IMR-90 (cell line): ENCODE measurements around the gene CFAP73. TPM values are rescaled to one million over a fixed set of nuclear protein-coding genes. Genes with fewer than 3 reads are reported as not detected.

ENCODE experiments used
- ATAC-seq: fragments of 200-7000 bp; cut with Tn5 transposase; 2 replicates; pipeline ENCODE4 v1.9.1; 2020; ENCODE audit warnings: low read depth, mild to moderate bottlenecking, moderate library complexity
- BruUV-seq: library from RNA; stranded (reverse); fragments of 400-500 nt; replicated peaks from 2 replicates; lab custom pipeline; 2021; lab: Mats Ljungman, UMichigan
- CTCF ChIA-PET: fragments of 300-600 bp; formaldehyde crosslinking; extraction: SDS; loops from one replicate; lab custom pipeline; 2021; ENCODE audit warnings: antibody characterized with exemption; lab: Yijun Ruan, JAX
- POLR2A ChIA-PET: fragments of 300-600 bp; sonication (Branson Sonifier 250); formaldehyde crosslinking; loops from one replicate; lab custom pipeline; 2022; ENCODE audit warnings: antibody characterized with exemption; ENCODE audit not compliant: unreplicated experiment; lab: Charles Lee
- DNase-seq: peaks from one replicate; pipeline ENCODE4 v3.0.0; 2013
- H2AFZ ChIP-seq: replicated peaks from 2 replicates; pipeline ENCODE3; 2013; ENCODE audit warnings: low read length, mild to moderate bottlenecking; ENCODE audit not compliant: poor library complexity
- H2AK5ac ChIP-seq: 2 replicates; pipeline ENCODE4 v1.6.1; 2013; ENCODE audit warnings: low read depth, low read length, inconsistent platforms
- H2AK9ac ChIP-seq: replicated peaks from 2 replicates; pipeline ENCODE3; 2013; ENCODE audit warnings: mild to moderate bottlenecking, low read depth, low read length, moderate library complexity; ENCODE audit not compliant: poor library complexity
- H2BK120ac ChIP-seq: 2 replicates; pipeline ENCODE4 v1.6.1; 2013; ENCODE audit warnings: low read depth, low read length, inconsistent platforms
- H2BK15ac ChIP-seq: 3 replicates; pipeline ENCODE4 v1.6.1; 2013; ENCODE audit warnings: low read depth, low read length, inconsistent platforms
- H2BK20ac ChIP-seq: 2 replicates; pipeline ENCODE4 v1.6.1; 2013; ENCODE audit warnings: low read depth, mild to moderate bottlenecking, inconsistent platforms, low read length, moderate library complexity
- H2BK5ac ChIP-seq: 2 replicates; pipeline ENCODE4 v1.6.1; 2013; ENCODE audit warnings: mild to moderate bottlenecking, low read depth, low read length, inconsistent platforms; ENCODE audit not compliant: poor library complexity, severe bottlenecking
- H3K14ac ChIP-seq: replicated peaks from 2 replicates; pipeline ENCODE4 v1.6.1; 2013; ENCODE audit warnings: low read depth, low read length, inconsistent platforms
- H3K18ac ChIP-seq: 2 replicates; pipeline ENCODE4 v1.6.1; 2013; ENCODE audit warnings: low read depth, low read length, control low read depth
- H3K23ac ChIP-seq: 2 replicates; pipeline ENCODE4 v1.6.1; 2013; ENCODE audit warnings: low read depth, low read length, inconsistent platforms
- H3K27ac ChIP-seq: 2 replicates; pipeline ENCODE4 v1.5.1; 2013; ENCODE audit warnings: mild to moderate bottlenecking, control low read depth, low read length; ENCODE audit not compliant: insufficient read depth
- H3K27me3 ChIP-seq: 2 replicates; pipeline ENCODE4 v1.6.1; 2013; ENCODE audit warnings: low read length; ENCODE audit not compliant: control insufficient read depth, insufficient read depth
- H3K36me3 ChIP-seq: 2 replicates; pipeline ENCODE4 v1.6.1; 2013; ENCODE audit warnings: low read length, mixed read lengths; ENCODE audit not compliant: control insufficient read depth, insufficient read depth
- H3K4ac ChIP-seq: 2 replicates; pipeline ENCODE4 v1.6.1; 2013; ENCODE audit warnings: low read depth, low read length, inconsistent platforms
- H3K4me1 ChIP-seq: 2 replicates; pipeline ENCODE4 v1.6.1; 2013; ENCODE audit warnings: low read length, mixed read lengths; ENCODE audit not compliant: control insufficient read depth, insufficient read depth
- H3K4me2 ChIP-seq: 2 replicates; pipeline ENCODE4 v1.6.1; 2013; ENCODE audit warnings: low read depth, mild to moderate bottlenecking, control low read depth, low read length, moderate library complexity
- H3K4me3 ChIP-seq: 2 replicates; pipeline ENCODE4 v1.5.1; 2013; ENCODE audit warnings: low read depth, mild to moderate bottlenecking, control low read depth, low read length, moderate library complexity; ENCODE audit not compliant: insufficient read depth
- H3K56ac ChIP-seq: 2 replicates; pipeline ENCODE4 v1.6.1; 2013; ENCODE audit warnings: low read length, inconsistent platforms; ENCODE audit not compliant: insufficient read depth; ENCODE audit errors: extremely low read depth
- H3K79me1 ChIP-seq, 2 experiments: 2 replicates each; pipeline ENCODE4 v1.6.1; 2013; ENCODE audit warnings: low read length in 2 of 2, inconsistent platforms in 1 of 2, low read depth in 1 of 2
- H3K9ac ChIP-seq: 2 replicates; pipeline ENCODE4 v1.6.1; 2013; ENCODE audit warnings: low read depth, low read length, control low read depth
- H3K9me1 ChIP-seq: 2 replicates; pipeline ENCODE4 v1.6.1; 2013; ENCODE audit warnings: low read length, inconsistent platforms; ENCODE audit not compliant: insufficient read depth
- H3K9me3 ChIP-seq: 2 replicates; pipeline ENCODE4 v1.6.1; 2013; ENCODE audit warnings: low read length; ENCODE audit not compliant: control insufficient read depth, insufficient read depth
- H4K20me1 ChIP-seq: 2 replicates; pipeline ENCODE4 v1.6.1; 2013; ENCODE audit warnings: low read length, inconsistent platforms; ENCODE audit not compliant: insufficient read depth
- H4K5ac ChIP-seq: 2 replicates; pipeline ENCODE4 v1.6.1; 2013; ENCODE audit warnings: mild to moderate bottlenecking, low read depth, low read length, control low read depth
- H4K8ac ChIP-seq, 2 experiments: 2 replicates each; pipeline ENCODE4 v1.6.1; 2013; ENCODE audit warnings: low read depth in 2 of 2, low read length in 2 of 2, control low read depth in 1 of 2, inconsistent platforms in 1 of 2
- H4K91ac ChIP-seq: 2 replicates; pipeline ENCODE4 v1.6.1; 2013; ENCODE audit warnings: low read depth, low read length, inconsistent platforms; ENCODE audit not compliant: insufficient read depth
- BHLHE40 ChIP-seq: fragments of 150-350 bp; IDR thresholded peaks from 2 replicates; pipeline ENCODE4 v1.6.1; 2016; ENCODE audit warnings: mild to moderate bottlenecking, low read depth, low read length
- CEBPB ChIP-seq: IDR thresholded peaks from 2 replicates; pipeline ENCODE4 v1.6.1; 2012; ENCODE audit warnings: low read depth, low read length, improper control_type of control experiment
- FOS ChIP-seq: fragments of 150-350 bp; IDR thresholded peaks from 2 replicates; pipeline ENCODE4 v1.6.1; 2016; ENCODE audit warnings: low read depth, low read length
- MAFK ChIP-seq: IDR thresholded peaks from 2 replicates; pipeline ENCODE4 v1.6.1; 2012; ENCODE audit warnings: low read depth, low read length, improper control_type of control experiment
- MAZ ChIP-seq: IDR thresholded peaks from 2 replicates; pipeline ENCODE4 v1.6.1; 2012; ENCODE audit warnings: low read depth, mild to moderate bottlenecking, low read length, improper control_type of control experiment, moderate library complexity, borderline replicate concordance
- MXI1 ChIP-seq: IDR thresholded peaks from 2 replicates; pipeline ENCODE4 v1.6.1; 2012; ENCODE audit warnings: low read depth, mild to moderate bottlenecking, low read length, moderate library complexity, borderline replicate concordance
- POLR2A ChIP-seq: IDR thresholded peaks from 2 replicates; pipeline ENCODE4 v1.6.1; 2012; ENCODE audit warnings: mild to moderate bottlenecking, low read depth, low read length
- RCOR1 ChIP-seq: IDR thresholded peaks from 2 replicates; pipeline ENCODE4 v1.6.1; 2012; ENCODE audit warnings: mild to moderate bottlenecking, low read length, improper control_type of control experiment; ENCODE audit not compliant: insufficient replicate concordance
- RFX5 ChIP-seq: IDR thresholded peaks from 2 replicates; pipeline ENCODE4 v1.8.0; 2012; ENCODE audit warnings: low read depth, mild to moderate bottlenecking, low read length, moderate library complexity
- SMC3 ChIP-seq: fragments of 150-350 bp; IDR thresholded peaks from 2 replicates; pipeline ENCODE4 v1.6.1; 2016; ENCODE audit warnings: low read depth, mild to moderate bottlenecking, antibody characterized with exemption, low read length, moderate library complexity
- WGBS, 2 experiments: methylation state at CpG; one replicate each; pipeline versions ENCODE4 v1.1.5 to v1.1.7; 2013; ENCODE audit warnings: missing lambda C conversion rate in 2 of 2; ENCODE audit not compliant: insufficient read length in 1 of 2; ENCODE audit errors: extremely low coverage in 2 of 2; 5-methylcytosine and 5-hydroxymethylcytosine counted together
- dilution Hi-C: fragments of 300-500 bp; cut with HindIII; formaldehyde crosslinking; loops from one replicate; pipeline ENCODE4 v1.14.3; 2018; ENCODE audit warnings: low sequenced_read_pairs; ENCODE audit not compliant: unreplicated experiment
- in situ Hi-C: fragments of 300-500 bp; cut with MboI; formaldehyde crosslinking; loops from 3 replicates; pipeline ENCODE4 v1.14.3; 2019; ENCODE audit warnings: low sequenced_read_pairs, inconsistent platforms, mixed read lengths
- intact Hi-C: fragments of 100-400 bp; cut with micrococcal nuclease; formaldehyde crosslinking; loops from 2 replicates; pipeline ENCODE4 v1.10.0; 2022
- polyA plus RNA-seq, 3 experiments: library from polyadenylated mRNA; depleted of rRNA; stranded (reverse); fragments of >200 nt; gene quantifications; 2 replicates each; pipeline ENCODE4 v1.2.3, GENCODE V29; 2012; ENCODE audit warnings: low replicate concordance in 1 of 3
- total RNA-seq: library from RNA; depleted of rRNA; stranded (reverse); fragments of >200 nt; gene quantifications from 2 replicates; pipeline ENCODE4 v1.2.3, GENCODE V29; 2012
- TF ChIP-seq, protein P1 (sequence below): fragments of 150-350 bp; IDR thresholded peaks from 2 replicates; pipeline ENCODE4 v1.6.1; 2016; ENCODE audit warnings: low read depth, mild to moderate bottlenecking, low read length, moderate library complexity, borderline replicate concordance
- TF ChIP-seq, protein P2 (sequence below): fragments of 150-350 bp; IDR thresholded peaks from 2 replicates; pipeline ENCODE4 v1.6.1; 2017; ENCODE audit warnings: mild to moderate bottlenecking, antibody characterized with exemption, low read length, low read depth
- TF ChIP-seq, protein P3 (sequence below): conservative IDR thresholded peaks from 2 replicates; pipeline ENCODE4 v1.5.1; 2012; ENCODE audit warnings: mild to moderate bottlenecking, low read depth, low read length, improper control_type of control experiment

The CFAP73 gene
- total and polyA plus RNA-seq, 2 of the 4 experiments (the other 2 are of a cell fraction) = not detected

DNA sequence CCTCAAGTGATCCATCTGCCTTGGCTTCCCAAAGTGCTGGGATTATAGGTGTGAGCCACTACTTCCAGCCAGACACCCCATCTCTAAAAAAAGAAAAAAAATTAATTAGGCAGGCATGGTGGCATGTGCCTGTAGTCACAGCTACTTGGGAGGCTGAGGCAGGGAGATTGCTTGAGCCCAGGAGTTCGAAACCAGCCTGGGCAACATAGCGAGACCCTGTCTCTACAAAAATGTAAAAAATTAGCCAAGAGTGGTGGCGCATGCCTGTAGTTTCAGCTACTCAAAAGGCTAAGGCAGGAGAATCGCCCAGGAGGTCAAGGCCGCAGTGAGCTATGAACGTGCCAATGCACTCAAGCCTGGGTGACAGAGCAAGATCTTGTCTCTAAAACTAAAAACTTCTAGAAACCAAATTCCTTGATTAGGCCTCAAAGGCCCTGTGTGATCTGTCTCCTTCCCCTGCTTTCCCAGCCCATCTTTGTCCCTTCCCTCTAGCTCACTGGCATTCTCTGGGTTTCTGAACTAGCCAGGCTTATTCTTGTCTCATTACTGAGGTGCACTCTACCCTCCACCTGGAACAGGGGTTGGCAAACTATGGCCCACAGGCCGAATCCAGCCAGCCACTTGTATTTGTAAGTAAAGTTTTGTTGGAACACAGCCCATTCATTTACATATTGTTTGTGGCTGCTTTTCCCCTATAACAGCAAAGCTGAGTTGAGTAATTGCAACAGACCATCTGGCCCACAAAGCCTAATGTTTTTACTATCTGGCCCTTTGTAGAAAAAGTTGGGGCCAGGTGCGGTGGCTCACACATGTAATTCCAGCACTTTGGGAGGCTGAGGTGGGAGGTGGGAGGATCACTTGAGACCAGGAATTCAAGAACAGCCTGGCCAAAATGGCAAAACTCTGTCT, 54.6 kb downstream of the CFAP73 start:
- H2BK5ac ChIP-seq = no peak overlapping the region
- no peak overlapping the region for H3K27ac ChIP-seq
- intact Hi-C loops (no loop called here), dilution Hi-C loops (no loop called here), in situ Hi-C loops (no loop called here)
- no peak overlapping the region for H2AK5ac ChIP-seq
- no peak overlapping the region for H2BK20ac ChIP-seq
- H3K79me1 ChIP-seq = no peaks in the 10 kb centered on the region
- TF ChIP-seq CEBPB (no peak), BHLHE40 (no peak), MAFK (no peak), SMC3 (no peak), MAZ (no peak), POLR2A (no peak), FOS (no peak), RCOR1 (no peak), RFX5 (no peak), MXI1 (no peak)
- TF ChIP-seq, protein P1, sequence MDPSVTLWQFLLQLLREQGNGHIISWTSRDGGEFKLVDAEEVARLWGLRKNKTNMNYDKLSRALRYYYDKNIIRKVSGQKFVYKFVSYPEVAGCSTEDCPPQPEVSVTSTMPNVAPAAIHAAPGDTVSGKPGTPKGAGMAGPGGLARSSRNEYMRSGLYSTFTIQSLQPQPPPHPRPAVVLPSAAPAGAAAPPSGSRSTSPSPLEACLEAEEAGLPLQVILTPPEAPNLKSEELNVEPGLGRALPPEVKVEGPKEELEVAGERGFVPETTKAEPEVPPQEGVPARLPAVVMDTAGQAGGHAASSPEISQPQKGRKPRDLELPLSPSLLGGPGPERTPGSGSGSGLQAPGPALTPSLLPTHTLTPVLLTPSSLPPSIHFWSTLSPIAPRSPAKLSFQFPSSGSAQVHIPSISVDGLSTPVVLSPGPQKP = no peak
- TF ChIP-seq, protein P2, sequence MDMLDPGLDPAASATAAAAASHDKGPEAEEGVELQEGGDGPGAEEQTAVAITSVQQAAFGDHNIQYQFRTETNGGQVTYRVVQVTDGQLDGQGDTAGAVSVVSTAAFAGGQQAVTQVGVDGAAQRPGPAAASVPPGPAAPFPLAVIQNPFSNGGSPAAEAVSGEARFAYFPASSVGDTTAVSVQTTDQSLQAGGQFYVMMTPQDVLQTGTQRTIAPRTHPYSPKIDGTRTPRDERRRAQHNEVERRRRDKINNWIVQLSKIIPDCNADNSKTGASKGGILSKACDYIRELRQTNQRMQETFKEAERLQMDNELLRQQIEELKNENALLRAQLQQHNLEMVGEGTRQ = no peak
- TF ChIP-seq, protein P3, sequence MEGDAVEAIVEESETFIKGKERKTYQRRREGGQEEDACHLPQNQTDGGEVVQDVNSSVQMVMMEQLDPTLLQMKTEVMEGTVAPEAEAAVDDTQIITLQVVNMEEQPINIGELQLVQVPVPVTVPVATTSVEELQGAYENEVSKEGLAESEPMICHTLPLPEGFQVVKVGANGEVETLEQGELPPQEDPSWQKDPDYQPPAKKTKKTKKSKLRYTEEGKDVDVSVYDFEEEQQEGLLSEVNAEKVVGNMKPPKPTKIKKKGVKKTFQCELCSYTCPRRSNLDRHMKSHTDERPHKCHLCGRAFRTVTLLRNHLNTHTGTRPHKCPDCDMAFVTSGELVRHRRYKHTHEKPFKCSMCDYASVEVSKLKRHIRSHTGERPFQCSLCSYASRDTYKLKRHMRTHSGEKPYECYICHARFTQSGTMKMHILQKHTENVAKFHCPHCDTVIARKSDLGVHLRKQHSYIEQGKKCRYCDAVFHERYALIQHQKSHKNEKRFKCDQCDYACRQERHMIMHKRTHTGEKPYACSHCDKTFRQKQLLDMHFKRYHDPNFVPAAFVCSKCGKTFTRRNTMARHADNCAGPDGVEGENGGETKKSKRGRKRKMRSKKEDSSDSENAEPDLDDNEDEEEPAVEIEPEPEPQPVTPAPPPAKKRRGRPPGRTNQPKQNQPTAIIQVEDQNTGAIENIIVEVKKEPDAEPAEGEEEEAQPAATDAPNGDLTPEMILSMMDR = no peak
- 89% methylated on average over 6 of the region's 8 CpGs; no CpG with 5 or more reads in 1 of the 2 experiments for WGBS, 2 experiments
- no peak overlapping the region for H3K4ac ChIP-seq
- BruUV-seq = no TSS peak
- no peak overlapping the region for H4K91ac ChIP-seq
- H3K4me3 ChIP-seq = no peak overlapping the region
- ATAC-seq = no peak
- ChIA-PET POLR2A (no interaction called here), CTCF (no interaction called here)
- no peak overlapping the region for H4K5ac ChIP-seq
- no peak overlapping the region for H4K8ac ChIP-seq
- H3K4me1 ChIP-seq = peaks cover 7% of the 10 kb centered on the region
- no peak overlapping the region for H2BK15ac ChIP-seq
- no peak overlapping the region for H3K14ac ChIP-seq
- H2BK120ac ChIP-seq = no peak overlapping the region
- peak overlapping the region; percentile 56 for H2AFZ ChIP-seq
- no peaks in the 10 kb centered on the region for H4K20me1 ChIP-seq
- H3K23ac ChIP-seq = no peak overlapping the region
- H3K4me2 ChIP-seq = no peak overlapping the region
- no peaks in the 10 kb centered on the region for H3K9me3 ChIP-seq
- H3K9ac ChIP-seq = no peak overlapping the region
- no peak overlapping the region for H2AK9ac ChIP-seq
- no peaks in the 10 kb centered on the region for H3K27me3 ChIP-seq
- H3K9me1 ChIP-seq = peaks cover 11% of the 10 kb centered on the region; the same call in 1 of the 2 replicates
- no peak overlapping the region for H3K56ac ChIP-seq
- no peak overlapping the region for H3K18ac ChIP-seq
- H3K36me3 ChIP-seq = no peaks in the 10 kb centered on the region
- no peak for DNase-seq
